HG03575 (cell line): ENCODE results near the gene AHRR.
"Not testable (repeated sequence)": the region's sequence is repeated elsewhere in the genome, so short reads cannot be mapped to it uniquely, and the experiment has no call there.

Experiments
- ATAC-seq: cut with Tn5 transposase; IDR thresholded peaks from one replicate; pipeline ENCODE4 v1.9.1; 2021; ENCODE audit not compliant: unreplicated experiment, insufficient number of reproducible peaks, low FRiP score; ENCODE audit errors: extremely low read depth

AHRR gene

DNA sequence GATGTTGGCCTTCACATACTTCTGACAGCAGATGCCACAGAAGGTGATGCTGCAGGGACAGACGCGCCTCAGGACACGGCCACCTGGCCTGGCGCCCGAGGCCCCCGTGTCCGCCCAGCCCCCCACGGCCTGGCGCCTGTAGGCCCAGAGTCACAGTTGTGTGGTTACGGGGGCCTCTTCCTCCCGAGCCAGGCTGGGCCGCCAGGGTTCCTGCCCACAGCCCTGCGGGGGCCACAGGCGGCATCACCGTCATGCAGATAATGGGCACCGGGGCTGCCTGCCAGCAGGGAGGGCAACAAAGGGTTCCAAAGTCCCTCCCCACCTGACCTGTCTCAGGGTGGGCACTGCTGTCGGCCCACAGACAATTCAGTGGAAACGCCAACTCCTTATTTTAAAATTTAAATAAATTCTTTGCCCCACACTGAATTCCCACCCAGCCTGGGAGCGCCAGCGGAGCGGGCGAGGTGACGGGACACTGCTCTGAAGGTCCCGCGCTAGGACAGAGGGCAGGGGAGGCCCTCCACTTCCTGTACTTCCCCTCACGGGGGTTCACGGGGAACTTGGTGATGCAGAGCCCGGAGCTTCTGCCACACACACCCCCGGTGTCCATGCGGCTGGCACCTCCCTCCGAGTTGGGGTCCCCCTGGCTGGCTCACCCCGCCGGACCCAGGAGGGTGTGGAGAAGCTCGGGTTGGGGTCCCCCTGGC is 162.1 kb downstream of the AHRR start:
- ATAC-seq, result no peak

DNA sequence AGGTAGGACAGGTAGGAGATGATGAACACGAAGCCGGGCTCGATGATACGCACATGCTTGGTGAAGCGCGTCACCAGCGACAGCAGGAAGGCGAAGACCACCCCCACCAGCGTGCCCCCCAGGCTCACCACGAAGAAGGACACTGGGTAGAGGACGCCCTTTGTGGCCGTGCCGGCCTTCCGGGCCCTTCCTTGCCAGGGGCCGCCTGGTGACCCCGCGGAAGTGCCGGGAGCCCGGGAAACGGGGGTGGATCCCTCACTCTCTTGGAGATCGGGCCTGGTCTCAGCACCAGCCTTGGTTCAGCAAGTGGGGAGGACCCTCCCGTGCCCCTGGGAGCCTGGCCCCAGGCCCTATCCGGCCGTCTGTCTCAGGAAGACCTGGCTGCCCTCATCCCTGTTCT is 163.0 kb downstream of the AHRR start:
- no peak for ATAC-seq

DNA sequence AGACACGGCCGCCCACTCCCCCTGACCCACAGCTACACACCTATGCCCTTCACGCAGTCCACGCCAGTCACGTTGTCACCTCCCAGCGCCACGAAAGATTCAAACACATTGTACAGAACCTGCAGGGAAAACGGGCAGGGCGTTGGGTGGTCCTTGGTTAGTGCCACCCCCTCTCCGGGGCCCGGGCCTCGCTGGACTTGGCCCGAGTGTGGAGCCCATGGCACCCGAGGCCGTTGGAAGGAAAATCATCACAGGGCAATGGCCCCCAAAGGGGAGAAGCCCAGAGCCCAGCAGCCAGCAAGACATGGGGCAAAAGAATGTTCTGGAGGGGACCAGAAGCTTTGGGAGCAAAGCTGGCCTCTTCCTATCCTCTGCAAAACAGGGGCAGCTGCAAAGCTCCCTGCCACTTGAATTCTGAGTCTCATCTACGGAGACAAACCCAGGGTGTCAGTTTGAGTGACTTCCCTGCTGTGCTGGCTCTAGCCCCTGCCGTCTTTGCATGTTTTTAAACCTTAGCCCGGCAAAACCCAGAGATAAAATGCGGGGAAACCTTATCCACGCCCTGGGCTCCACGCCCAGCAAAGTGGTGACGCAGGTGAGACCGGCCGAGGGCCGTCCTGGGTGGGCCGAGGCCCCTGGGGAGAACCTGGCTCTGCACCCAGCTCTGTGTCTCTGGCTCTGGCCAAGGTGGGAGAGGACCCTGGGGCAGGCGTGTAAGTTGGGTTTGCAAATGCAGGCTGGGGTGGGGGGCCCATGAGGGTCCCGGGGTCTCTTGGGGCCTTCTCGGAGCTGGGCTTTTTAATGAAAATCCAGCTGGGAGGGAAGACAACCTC is 163.8 kb downstream of the AHRR start:
- no peak for ATAC-seq

DNA sequence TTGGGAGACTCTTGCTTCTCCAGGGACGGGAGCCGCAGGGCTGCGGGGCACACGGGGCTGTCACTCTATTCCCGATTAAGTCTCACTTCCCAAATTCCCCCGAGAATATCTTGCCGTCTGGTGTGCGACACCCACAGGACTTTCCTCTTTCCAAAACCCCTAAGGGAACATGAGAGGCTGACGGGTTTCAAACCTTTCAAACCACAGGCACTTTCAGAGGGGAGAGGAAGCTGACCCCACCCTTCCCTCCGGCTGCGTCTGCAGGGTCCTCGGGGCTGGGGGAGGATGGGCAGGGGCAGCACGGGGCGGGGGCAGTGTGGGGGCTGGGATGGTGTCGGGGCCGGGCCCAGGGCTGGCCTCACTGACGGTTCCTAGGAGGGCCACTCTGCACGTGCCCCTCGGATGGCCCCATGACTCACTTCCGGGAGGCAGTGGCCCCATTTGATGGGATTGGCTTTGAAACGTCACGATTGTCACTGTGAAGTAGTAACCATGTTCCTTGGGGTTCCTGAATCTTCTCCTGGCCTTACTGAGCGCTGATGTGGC is 164.5 kb downstream of the AHRR start:
- no peak for ATAC-seq

DNA sequence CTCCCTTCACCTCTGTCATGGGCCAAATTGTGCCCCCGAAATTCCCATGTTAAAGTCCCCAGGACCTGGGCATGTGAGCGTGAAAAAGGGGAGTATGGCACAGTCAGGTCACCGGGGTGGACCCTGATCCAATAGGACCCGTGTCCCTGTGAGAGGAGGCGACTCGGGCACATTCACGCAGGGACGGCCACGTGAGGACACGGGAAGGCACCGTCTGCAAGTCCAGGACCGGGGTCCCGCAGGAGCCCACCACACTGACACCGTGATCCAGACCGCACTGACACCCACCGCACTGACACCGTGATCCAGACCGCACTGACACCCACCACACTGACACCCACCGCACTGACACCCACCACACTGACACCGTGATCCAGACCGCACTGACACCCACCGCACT is 165.1 kb downstream of the AHRR start:
- ATAC-seq, result not testable (repeated sequence)
